ENCODE data around the gene PRDX5. TPM values are rescaled to one million over a fixed set of nuclear protein-coding genes. Genes with fewer than 3 reads are reported as not detected.

Gene PRDX5
- total and polyA plus RNA-seq, 9 of the 15 experiments (the other 6 are each of a cell fraction or from before 2014, with no cell fraction given): 40.8 to 327 (median 204) TPM

DNA sequence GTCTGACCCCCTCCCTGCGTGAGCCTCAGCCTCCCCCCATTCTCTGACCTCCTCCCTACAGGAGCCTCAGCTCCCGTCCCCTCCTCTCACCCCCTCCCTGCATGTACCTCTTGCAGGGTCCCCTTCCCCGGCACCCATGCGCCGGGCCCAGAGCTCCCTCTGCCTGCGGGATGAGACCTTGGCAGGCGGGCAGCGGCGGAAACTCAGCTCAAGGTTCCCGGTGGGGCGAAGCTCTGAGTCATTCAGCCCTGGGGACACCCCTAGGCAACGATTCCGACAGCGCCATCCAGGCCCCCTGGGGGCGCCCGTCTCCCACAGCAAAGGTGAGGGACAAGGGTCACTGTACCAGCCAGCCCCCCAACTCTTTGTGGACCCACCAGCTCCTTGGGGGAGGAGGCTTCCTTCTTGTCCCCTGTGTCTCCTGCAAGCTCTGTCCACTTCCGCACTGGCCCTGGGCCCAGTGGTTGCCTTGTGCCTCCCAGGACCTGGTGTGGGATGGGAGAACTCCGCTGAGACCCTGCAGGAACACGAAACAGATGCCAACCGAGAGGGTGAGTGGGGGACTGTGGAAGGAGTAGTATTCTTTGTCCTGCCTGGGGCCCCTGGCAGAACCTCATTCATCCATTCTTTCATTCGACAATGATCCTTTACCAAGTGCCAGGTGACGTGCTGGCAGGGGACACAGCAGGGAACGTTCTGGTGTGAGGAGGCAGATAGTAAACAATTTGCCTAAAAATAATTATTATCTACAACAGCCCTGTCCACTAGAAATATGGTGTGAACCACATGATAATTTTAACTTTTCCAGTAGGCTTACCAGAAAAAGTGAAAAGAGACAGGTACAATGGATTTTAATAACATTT, 37.4 kb downstream of the PRDX5 start (continued):
- TF ChIP-seq, protein P1, sequence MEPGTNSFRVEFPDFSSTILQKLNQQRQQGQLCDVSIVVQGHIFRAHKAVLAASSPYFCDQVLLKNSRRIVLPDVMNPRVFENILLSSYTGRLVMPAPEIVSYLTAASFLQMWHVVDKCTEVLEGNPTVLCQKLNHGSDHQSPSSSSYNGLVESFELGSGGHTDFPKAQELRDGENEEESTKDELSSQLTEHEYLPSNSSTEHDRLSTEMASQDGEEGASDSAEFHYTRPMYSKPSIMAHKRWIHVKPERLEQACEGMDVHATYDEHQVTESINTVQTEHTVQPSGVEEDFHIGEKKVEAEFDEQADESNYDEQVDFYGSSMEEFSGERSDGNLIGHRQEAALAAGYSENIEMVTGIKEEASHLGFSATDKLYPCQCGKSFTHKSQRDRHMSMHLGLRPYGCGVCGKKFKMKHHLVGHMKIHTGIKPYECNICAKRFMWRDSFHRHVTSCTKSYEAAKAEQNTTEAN (CRISPR knock-in tag; IDR thresholded peaks at IDR 0.05): no peak
- no peak for TF ChIP-seq HDAC6 (IDR thresholded peaks at IDR 0.05; ENCODE audit: low read depth, low read length)
- peak; percentile 79; the same call in 1 of the 2 replicates for TF ChIP-seq ERF (CRISPR knock-in tag; IDR thresholded peaks at IDR 0.05)
- TF ChIP-seq, protein P2, sequence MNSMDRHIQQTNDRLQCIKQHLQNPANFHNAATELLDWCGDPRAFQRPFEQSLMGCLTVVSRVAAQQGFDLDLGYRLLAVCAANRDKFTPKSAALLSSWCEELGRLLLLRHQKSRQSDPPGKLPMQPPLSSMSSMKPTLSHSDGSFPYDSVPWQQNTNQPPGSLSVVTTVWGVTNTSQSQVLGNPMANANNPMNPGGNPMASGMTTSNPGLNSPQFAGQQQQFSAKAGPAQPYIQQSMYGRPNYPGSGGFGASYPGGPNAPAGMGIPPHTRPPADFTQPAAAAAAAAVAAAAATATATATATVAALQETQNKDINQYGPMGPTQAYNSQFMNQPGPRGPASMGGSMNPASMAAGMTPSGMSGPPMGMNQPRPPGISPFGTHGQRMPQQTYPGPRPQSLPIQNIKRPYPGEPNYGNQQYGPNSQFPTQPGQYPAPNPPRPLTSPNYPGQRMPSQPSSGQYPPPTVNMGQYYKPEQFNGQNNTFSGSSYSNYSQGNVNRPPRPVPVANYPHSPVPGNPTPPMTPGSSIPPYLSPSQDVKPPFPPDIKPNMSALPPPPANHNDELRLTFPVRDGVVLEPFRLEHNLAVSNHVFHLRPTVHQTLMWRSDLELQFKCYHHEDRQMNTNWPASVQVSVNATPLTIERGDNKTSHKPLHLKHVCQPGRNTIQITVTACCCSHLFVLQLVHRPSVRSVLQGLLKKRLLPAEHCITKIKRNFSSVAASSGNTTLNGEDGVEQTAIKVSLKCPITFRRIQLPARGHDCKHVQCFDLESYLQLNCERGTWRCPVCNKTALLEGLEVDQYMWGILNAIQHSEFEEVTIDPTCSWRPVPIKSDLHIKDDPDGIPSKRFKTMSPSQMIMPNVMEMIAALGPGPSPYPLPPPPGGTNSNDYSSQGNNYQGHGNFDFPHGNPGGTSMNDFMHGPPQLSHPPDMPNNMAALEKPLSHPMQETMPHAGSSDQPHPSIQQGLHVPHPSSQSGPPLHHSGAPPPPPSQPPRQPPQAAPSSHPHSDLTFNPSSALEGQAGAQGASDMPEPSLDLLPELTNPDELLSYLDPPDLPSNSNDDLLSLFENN (IDR thresholded peaks at IDR 0.05; ENCODE audit: low read depth in 2 of 2, low read length in 2 of 2): no peak; a peak in 1 of 4 replicates
- TF ChIP-seq, protein P3, sequence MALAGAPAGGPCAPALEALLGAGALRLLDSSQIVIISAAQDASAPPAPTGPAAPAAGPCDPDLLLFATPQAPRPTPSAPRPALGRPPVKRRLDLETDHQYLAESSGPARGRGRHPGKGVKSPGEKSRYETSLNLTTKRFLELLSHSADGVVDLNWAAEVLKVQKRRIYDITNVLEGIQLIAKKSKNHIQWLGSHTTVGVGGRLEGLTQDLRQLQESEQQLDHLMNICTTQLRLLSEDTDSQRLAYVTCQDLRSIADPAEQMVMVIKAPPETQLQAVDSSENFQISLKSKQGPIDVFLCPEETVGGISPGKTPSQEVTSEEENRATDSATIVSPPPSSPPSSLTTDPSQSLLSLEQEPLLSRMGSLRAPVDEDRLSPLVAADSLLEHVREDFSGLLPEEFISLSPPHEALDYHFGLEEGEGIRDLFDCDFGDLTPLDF (CRISPR knock-in tag; IDR thresholded peaks at IDR 0.05): no peak
- TF ChIP-seq NCOR1 (IDR thresholded peaks at IDR 0.05): no peak
- no peak for TF ChIP-seq PYGO2 (tag; IDR thresholded peaks at IDR 0.05)
- TF ChIP-seq ZNF165 (CRISPR knock-in tag; IDR thresholded peaks at IDR 0.05; ENCODE audit: borderline replicate concordance): 0 out of 2 replicates have a peak, but pooled peaks have one; percentile 47
- no peak for TF ChIP-seq HDAC3 (IDR thresholded peaks at IDR 0.05; ENCODE audit: borderline replicate concordance, partially characterized antibody)
- no peak for TF ChIP-seq ZNF778 (CRISPR knock-in tag; IDR thresholded peaks at IDR 0.05)
- no peak for TF ChIP-seq DIDO1 (tag; IDR thresholded peaks at IDR 0.05; ENCODE audit: low read depth)
- no peak for TF ChIP-seq ZNF184 (CRISPR knock-in tag; IDR thresholded peaks at IDR 0.05)
- TF ChIP-seq ZNF76 (CRISPR knock-in tag; IDR thresholded peaks at IDR 0.05; ENCODE audit: borderline replicate concordance): peak; percentile 44; the same call in 1 of the 2 replicates
- TF ChIP-seq CEBPB (tag; IDR thresholded peaks at IDR 0.05): no peak
- no peak for TF ChIP-seq MIER1 (IDR thresholded peaks at IDR 0.05; ENCODE audit: low read depth)
- peak; percentile 13 to 48; a peak in 1 of 4 replicates for TF ChIP-seq FOXK2 (conservative IDR thresholded peaks at IDR 0.05 in 1 of 2, IDR thresholded peaks at IDR 0.05 in 1 of 2; ENCODE audit: low read depth in 2 of 2)
- TF ChIP-seq CHD4 (IDR thresholded peaks at IDR 0.05; ENCODE audit: insufficient read depth, insufficient replicate concordance, low read depth, low read length, poor library complexity, severe bottlenecking): no peak
- no peak for TF ChIP-seq SAFB2 (IDR thresholded peaks at IDR 0.05; ENCODE audit: borderline replicate concordance, low read depth, low read length, severe bottlenecking)
- TF ChIP-seq, protein P4, sequence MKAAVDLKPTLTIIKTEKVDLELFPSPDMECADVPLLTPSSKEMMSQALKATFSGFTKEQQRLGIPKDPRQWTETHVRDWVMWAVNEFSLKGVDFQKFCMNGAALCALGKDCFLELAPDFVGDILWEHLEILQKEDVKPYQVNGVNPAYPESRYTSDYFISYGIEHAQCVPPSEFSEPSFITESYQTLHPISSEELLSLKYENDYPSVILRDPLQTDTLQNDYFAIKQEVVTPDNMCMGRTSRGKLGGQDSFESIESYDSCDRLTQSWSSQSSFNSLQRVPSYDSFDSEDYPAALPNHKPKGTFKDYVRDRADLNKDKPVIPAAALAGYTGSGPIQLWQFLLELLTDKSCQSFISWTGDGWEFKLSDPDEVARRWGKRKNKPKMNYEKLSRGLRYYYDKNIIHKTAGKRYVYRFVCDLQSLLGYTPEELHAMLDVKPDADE (conservative IDR thresholded peaks at IDR 0.05; ENCODE audit: control insufficient read depth, low read depth, low read length): no peak
- TF ChIP-seq RFX7 (CRISPR knock-in tag; IDR thresholded peaks at IDR 0.05): no peak
